NCI-H526 (cell line): ENCODE data around the gene ETS1.

Experiments used
- DNase-seq, 2 experiments: peaks; one replicate each; lab custom pipeline; 2025; lab: John Stamatoyannopoulos, UW

Gene ETS1

DNA sequence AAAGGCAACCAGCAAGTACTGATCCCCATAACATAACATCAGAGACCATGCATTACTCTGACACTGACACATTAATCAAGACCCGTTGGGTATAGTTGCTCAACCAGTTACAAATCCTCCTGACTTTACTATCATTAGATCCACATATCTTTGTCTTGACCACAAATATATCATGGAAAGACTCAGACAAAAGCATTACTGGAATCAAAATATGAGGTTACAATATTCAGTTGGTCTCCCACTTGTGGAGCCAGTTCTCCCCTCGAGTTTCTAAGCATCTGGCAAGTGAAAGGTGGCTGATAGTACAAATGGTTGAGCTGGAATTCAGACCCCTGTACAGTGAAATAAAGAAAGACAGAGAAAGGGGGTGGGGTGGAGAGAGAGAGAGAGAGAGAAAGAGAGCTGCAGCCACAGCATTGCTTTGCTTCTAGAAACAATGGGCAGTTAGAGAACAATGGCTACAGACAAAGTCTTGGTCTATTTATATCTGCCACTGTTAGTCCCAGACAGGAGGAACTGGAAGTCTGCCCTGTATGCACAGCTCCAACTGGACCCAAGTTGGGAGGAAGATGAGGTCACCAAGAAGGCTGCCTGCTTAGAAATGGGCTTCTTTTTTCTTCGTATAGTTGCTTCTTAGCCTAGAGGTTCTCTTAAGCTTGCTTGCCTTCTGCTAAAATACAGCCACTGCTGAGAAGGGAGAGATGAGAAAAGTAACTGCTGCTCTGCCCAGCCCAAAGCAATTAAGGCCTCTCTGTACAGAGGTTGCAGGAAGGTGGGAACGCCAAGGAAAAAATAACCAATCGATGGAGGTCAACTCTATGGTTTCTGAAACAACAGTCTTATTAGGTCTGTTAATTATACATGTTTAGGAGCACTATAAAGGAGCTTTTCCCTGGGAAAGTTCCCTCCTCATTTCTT is 85.5 kb downstream of the ETS1 start:
- no peak for DNase-seq

DNA sequence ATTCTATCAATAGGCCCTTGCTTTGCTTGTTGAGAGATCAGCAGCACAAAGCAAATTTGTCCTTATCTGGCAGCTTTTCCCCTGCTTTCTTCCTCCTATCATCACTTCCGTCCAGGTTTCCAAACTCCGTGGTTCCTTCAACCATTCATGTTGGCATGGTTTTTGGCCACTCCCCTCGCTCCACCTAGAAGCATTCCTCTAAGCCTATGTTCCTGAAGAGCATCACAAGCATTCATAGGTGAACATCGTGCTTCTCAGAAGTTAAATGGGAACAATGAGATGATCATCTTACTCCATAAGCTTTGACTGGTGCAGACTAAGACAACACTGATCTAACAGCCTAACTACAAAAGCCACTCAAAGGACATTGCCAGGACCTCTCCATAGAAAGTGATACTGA is 86.3 kb downstream of the ETS1 start:
- no peak for DNase-seq

DNA sequence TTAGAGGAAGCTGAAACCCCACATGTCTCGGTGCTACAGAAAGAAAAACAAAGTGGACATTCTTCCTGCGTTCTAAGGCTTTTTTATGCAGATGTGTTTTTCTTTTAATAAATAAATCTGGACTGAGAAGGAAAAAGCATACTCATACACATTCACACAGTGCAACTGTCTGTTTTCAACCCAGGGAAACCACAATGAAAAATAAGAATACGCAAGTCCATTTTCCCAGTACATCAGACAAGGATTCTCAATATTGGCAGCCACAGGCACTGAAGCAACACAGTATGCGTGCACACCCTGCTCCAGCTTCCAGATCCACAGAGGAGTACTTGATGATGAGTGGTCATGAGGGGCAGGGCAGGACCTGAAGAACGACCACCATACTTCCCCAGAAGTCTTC is 86.9 kb downstream of the ETS1 start:
- DNase-seq = no peak

DNA sequence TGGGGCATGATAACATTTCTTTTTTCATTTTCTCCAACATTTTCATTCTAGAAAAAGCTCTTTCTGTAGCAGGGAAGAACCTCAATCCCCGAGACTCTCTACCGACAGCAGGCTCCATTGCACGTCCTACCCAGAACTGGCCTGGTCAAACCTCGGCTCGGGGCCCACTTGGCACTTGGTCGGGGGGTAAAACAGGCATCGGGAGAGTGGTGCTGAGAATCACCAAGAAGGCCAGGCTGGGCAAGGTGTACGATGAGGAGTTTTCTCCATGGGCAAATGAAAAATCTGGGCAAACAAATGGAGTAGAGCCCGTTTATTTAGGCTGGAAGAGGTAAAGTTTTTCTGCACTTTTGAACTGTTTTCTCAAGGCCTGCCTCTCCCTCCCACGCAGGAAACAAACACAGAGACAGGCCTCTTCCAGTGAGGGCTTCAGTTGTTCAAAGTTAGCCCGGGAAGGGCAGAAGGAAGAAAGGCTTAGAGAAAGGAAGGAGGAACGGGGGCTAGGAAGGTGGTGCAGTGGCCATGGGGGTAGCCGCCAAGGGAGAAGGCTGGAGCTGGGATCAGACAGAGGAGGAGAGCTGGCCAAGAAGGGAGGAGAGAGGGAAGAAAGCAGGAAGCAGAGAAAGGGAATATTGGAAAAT is 87.6 kb downstream of the ETS1 start:
- DNase-seq = no peak

DNA sequence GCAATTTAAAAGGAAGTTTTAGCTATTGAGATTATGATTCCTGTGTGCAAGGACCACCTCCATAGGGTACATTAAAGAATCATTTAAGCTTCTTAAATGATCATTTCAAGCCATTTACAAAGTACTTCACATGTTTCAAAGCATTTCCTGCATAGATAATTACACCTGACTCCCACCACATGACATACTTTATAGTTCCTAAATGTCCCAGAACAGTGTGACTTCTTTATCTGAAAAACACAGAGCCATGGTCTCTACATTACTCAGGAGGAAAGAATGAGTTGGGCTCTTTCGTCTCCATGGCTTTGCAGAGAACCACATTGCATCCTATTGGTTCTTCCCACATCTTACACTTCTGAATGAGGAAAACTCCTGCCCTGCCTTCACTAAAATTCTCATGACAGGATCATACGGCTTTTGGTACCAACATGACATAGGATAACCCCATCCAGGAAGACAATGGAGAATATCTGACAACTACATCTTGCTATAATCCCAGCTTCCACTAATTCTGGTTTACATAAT is 88.6 kb downstream of the ETS1 start:
- no peak for DNase-seq

DNA sequence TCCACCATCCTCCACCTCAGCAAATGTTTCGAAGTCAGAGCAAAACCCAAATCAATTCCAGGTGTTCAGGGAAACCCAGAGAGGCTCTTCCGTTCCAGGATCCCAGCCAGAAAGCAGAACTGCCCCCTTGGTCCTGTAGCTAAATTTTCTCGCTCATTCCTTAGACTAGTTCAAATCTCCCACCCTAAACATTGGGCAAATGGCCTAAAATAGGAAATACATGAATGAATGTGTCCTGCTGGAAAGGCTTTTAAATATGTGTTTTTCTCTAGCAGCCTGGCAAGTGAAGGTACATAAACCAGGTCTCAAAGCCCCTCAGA is 89.6 kb downstream of the ETS1 start:
- DNase-seq = no peak

DNA sequence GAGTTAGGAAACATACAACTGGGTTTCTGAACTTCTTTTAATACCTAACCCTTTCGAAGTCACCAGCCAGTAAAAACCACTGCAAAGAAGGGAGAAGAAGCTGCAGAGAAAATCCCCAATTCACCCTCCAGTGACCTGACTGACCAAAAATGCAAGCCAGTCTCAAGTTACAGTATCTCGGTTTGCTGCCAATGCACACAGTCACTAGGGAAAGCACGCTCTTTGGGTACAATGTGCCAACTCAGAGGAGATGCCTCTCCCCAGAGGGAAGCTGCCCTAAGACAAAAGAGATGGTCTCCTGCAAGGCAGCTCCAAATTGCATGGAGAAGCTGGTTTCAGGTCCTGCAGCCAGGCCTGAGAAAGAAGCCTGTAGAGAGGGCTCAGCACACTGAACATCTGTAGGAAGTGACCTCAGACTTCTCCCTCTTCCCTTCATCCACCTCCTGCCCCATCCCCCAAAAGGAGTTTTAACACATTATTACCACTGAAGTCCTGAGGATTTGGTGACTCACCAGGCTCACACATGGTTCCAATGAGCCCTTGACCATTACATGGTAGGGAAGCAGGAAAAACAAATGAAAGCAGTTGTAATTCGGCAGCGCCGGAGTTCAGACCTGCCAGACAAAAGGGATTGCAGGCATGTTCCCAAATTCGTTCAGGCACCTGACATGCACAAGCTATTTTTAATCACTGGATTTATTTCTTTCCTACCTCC is 90.1 kb downstream of the ETS1 start:
- no peak for DNase-seq

DNA sequence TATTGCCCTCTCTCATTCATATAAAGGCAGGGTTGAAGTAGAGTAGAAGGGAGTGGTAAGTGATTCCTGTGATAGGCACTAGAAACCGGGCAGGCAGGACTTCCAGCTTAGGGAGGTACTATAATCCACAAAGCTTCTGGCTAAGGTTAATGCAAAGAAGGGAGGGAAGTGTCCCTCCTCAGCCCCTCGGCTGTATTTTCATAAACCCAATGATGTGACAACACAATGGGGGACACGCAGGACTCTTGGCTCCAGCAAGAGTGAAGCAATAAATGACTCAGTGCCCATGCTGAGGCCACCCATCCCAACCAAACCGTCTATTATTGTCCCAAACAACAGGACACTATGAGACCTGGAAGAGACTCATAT is 90.7 kb downstream of the ETS1 start:
- no peak for DNase-seq

DNA sequence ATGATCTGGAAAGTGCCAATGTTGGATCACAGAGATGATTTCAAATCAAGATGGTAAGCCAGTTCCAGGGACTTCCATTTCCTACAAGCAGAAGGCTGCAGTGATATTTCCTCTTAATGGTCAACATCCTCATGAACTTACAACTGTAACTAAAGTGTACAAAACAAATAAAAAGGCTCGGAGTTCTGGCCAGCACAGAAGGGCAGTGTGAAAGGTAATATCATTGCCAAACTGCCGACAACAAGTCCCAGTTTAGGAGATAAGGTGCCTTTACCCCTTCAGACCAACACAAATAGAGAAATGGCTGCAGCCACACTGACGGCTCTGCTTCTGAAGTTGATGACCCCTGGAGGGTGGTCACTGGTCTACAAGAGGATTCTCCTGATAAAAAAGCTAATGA is 91.1 kb downstream of the ETS1 start:
- no peak for DNase-seq

DNA sequence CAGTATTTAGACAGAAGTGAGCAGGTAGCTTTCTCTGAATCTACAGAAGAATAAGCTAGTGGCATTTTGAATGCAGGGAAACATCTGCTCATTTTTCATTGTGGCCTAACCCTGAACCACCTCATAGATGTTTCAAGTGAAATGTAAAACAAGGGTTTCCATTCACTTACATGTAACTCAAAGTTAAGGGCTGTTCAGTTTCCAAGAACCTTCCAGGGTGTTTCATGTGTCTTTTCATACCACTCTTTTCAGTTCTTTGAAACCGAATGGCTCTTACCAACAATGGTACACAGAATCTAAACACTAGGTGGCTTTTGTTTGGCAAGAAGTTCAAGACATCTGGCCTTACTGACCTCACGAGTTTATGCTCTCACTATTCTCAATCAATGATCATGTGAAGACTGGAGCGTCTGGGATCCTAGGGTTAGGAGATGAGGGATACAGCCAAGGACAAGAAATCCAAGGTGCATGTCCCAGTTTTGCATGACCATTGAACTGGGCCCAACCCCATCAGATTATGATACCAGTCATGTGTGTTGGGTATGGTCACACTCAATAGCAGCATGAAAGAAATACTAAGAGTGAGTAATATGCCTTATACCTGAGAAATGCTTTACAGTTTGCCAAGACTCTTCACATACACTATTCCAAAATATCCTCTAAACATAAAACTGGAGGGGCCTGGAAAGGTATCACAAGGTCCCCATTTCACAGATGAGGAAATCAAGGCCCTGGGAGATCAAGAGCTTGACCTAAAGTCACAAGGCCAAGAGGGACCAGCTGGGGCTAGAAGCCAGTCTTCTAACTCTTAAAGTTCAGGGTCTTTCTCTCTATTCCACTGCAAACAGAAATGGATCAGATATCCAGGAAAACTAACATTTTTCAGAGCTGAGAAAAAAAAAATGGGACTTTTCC is 92.7 kb downstream of the ETS1 start:
- DNase-seq = no peak

DNA sequence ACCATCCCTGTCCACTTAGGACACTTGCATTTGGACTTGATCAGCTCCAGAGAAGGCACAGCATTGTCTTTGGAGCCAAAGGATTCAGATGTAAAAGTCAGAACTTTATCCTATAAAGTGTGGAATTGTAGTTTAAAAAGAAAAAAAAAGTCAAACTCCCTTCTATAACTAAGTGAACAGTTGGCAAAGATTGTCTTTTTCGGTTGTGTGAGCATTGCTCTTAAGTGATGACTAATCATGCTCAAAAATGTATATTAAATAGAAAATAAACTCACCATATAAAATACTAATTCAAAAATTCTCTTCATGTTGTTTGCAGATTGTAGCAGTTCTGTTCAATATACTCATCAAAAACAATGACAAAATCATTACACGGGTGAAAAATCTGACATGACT is 93.8 kb downstream of the ETS1 start:
- no peak for DNase-seq

DNA sequence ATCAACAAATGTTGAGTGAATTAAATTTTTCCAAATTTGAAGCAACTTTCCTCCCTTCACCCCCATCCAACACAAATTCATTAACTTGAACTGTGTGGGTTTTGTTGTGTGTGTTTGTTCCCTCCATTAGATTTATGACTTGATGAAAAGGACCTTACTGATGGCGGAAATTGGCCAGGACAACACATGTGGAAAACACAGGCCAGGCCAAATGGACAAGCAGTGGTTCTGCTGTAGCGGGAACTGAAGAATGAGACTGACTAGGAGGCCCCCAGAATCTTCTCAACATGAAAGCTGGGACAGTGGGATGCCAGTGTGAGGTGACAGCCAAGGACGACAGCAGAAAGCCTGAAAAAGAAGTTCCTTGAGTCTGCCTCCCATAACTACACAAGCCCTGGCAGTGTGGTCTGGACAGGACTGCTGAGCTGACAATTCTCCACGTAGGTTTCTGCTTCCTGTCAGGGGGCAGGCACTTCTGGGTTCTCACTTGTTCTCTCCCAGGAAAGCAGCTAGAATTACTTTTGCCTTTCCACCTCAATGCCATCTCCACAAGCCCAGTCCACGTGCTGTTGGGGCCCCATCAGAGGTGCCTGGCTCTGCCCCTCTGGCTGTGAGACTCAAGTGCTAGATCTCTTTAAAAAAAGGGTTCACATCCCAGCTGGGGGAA is 94.3 kb downstream of the ETS1 start:
- no peak for DNase-seq

DNA sequence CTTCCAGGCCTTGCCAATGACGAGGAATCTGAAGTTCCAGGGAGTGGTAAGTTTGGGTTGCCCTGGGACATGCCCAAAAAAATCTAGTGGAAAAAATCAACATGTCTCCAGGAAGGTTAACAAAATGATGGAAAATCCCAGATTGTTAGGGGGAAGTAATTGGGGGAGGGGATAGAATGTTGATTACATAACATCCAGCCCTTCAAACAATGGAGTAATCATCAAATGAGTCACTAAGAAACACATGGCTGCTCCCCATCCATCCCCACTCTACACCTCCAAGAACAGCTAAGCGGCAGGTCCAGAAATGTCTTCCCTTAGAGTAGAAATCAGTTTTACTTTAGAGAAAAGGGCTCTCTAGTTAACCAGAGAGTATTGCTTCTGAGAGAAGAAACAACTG is 94.9 kb downstream of the ETS1 start:
- no peak for DNase-seq

DNA sequence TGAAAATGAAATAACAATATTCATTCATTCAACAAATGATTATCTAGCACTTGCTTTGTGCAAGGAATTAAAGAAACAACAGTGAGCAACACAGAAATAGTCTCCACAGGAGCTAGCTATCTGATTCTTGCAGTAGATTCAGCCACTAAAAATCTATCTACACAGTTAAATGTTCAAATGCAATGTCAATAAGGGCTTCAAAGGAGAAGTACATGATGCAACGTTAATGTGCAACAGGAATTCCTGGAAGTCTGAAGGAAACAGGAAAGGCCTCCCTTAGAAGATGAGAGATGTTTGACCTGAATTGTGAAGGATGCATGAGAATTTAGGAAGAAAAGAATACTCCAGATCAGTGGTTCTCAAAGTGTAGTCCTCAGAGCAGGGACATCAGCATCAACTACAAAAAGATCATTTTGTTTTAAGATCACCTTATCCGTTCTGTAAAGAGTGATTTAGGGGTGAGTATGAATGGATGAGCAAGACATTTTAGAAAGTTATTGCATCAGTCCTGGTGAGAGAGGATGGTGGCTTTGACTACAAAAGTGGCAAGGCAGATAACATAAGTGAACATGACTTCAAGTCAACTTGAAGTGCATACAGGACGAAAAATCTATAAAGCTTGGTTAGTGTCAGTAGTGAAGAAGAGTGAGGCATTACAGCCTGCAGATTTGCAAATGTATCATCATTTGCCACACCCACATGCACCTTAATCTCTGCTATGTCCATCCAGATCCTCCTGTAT is 96.0 kb downstream of the ETS1 start:
- DNase-seq = no peak

DNA sequence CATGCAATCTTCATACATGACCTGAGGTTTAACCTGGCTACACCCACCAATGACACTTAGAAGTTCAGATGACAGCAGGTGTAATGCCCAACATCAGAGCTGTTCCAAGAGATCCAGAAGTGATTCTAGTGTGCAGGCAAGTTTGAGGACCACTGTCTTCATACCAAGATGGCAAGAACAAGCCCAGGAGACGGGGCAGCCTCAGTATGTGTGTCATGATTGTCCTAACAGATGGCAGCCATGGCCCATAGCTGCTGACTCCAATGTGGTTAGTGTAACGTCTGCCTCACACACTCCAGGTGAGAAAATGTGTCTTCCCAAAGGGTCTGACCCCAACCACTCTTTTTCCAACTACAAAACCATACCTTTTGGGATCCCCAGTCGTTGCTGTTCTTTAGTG is 97.3 kb downstream of the ETS1 start:
- no peak for DNase-seq

DNA sequence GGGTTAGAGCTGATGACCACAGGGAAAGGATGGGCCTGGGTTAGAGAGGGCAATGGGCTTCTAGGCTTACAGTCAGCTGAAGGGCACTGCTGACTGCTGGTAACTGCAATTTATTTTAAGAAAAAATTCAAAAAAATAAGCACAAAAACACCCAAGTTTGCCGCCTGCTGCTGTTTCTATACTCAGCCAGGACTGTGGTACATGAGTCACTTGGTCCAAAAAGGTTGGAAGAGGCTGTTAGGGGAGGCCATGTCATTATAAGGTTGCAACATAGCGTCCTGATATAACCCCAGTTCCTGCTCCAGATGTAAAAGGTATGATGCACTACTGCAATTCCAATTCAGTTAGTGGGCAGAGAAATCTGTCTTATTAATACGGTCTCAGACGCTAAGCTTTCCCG is 98.9 kb downstream of the ETS1 start:
- DNase-seq = no peak

DNA sequence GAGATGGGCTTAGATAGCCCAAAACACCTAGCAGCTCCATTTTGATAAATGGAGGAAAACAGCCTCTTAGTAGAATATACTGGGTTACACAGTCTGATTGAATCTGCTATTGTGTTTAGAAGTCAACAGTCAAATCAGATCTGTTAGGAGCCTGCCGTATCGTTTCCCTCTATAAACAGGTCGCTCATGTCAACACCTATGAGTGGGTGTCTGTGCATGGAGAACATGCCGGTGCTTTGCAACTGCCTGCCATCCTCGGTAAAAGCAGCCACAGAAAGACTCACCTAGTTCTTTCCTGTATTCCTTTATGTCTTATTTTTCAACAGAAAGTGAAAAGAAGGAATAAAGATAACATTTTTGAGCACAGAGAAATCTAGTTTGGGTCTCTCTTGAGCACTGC is 99.4 kb downstream of the ETS1 start:
- peak in 1 of 2 experiments; percentile 25 for DNase-seq

DNA sequence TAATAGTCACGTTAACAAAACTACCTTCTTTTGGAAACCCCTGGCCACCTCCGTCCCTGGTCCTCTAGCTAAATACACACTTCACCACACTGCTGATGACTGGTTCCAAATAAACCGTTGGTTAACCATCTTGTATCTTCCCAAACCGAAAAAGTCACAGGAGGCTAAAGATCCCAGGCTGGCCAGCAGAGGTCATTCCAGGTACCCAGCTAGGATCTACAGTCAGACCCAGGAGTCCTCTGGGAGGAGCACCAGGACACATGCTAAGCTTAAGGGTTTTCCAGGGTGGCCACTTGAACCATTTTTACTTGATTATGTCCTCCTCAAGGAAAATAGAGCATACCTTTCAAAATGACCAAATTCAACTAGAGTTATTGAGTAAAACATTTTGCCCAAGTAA is 103.2 kb downstream of the ETS1 start:
- no peak for DNase-seq

DNA sequence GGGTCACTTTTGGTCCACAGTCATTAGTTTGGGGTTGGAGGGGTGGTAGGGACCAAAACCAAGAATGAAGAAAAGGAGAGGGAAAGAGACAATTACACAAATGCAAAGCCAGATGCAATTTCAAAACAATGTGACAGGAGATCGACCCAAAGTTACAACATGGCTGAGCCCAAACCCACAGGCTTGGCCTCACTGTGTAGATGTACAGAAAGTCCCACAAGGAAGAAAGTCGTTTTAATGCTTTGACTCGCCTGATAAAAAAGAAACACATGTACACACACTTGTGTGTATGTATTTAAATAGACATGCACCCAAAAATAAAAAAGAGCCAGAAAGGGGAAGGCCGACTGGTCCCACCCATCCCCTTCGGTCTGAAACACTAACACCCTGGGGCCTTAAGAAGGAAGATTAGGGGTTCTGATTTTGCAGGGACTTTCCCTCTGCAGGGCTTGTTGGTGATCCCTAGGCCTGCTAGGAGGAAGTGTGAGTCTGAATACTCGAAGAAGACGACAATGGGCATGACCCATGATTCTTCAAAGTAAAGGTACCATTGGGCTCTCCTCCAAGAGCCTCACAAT is 104.1 kb downstream of the ETS1 start:
- DNase-seq = no peak

DNA sequence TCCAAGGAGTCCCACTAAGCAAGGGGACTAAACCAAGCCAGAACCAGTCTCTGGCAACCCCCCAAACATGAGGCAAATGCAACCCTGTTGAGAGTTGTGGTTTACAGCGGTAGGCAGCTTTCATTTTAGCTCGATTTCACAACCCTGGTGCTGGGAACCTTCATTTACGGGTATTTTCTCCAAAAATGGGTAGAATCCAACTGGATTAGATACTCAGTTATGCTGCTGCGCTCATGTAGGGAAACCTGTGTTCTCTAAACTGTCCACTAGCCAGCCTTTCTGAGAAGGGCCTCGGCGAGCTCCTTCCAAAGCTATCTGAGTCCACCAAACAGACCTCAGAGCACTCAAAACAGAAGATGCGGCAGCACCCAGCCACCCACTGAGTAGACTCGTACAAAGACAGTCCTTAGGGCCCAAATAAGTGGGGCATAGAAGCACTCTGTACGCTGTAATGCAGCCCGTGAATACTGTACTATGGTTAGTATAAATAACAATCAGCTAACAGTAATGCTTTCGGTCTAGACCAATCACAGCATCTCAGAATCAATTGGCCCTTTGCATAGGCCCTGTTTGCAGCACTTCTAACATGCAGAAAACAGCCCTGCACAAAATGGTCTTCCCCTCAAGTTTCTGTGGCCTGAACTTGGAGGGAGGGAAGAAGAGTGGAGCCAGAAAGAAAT is 104.7 kb downstream of the ETS1 start:
- DNase-seq = no peak
